HG02970 (cell line): ENCODE measurements around the gene ACTC1.

Source experiments
- ATAC-seq: cut with Tn5 transposase; IDR thresholded peaks from one replicate; pipeline ENCODE4 v1.9.1; 2021; ENCODE audit warnings: mild to moderate bottlenecking, moderate library complexity, moderate number of reproducible peaks; ENCODE audit not compliant: unreplicated experiment, low FRiP score

Gene ACTC1

DNA sequence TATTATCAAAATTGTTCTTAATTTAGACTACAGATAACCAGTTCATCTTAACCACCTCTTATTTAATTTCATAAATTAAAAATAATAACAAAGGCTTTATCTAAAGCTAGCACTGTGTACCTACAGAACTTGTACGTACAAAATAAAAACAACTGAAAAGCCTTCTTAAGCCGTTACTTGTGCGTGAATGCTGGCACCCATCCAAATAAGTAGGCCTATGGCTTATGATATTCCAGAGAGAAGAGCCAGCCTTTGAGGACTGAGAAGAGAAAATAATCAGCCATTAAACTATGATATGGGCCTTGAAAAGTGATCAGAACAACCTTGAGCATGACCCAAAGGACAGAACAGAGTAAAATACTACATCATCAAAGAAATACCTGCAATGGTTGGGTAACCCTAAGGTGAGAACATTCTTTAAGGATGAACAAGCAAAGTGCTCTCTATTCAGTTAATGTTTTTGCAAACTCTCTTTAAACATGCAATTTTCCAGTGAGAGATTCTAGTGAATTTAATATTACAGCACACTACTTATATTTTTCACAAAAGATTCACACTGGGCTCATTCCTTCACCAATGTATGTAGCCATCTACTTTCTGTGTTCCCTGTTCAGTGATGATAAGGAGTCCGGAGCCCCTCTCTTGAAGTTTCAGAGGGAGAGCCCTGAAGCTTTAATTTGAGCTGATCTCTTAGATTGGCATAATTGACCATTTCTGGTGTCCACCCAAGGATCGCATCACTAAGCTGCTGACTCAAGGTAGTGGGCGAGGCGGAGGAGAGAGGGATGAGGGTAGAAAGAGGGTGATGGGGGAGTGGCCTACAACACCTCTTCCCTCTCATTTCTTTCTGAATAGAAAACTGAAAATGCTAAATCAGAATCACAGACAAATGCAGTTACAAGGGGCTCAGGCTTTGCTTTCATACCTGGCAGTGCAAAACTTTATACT, 7.7 kb upstream of the ACTC1 start:
- no peak for ATAC-seq

DNA sequence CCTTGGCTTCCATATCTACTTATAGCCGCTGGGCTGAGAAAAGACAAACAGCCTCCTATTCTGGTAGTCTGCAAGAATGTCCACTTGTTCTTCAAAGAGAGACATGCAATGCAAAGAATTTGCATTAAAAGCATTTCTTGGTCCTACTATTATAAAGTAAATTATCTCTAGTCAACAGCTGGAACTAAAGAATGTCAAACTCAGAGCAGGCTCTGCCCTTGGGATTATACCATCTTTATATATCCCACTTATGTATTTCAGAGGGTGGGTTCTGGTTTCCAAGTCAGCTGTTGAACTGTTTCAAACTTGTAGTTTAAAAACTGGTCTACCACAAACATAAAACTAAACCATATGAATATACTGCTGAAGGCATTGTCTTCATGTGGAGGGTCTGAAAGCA, 7.0 kb upstream of the ACTC1 start:
- no peak for ATAC-seq

DNA sequence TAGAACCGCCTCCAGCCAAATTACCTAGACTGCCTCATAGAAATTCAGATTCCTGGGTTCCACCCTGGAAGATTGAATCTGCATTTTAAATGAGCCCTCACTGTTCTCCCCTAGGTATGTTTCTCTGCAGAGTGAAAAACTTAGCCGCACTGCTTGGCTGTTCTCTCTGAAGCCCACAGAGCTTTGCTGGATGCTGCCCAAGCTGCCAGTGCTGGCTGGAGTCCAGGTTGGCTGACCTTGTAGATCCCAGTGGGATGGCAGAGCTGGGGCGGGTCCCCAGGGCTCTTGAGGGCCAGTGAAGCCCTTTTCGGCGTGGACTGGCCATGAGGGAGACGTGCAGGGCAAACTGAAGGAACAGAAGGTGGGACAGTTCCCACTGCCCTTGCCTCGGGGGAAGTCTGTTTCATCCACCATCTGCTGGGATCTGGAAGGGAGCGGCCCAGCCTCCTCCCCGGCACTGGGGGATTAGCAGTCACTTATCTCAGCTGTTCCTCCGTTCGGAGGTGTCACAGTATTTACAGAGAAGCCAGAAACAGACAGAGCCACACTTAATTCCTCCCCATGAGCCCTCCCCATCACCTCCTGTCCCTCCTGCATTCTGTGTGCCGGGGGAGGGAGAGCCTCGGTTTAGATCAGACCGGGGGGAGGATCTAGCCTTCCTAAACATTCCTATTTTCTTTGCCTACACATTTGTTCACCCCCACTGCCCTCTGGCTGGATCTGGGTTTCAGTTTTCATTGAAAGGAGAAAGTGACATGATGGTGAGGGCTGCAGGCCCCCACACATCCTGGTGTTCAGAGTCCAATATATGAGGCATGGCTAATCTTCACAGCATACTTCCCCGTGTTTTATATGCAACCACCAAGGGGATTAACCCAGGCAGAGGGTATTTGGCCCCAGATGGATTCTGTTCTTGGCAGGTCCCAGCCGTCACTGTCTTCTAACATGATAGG, 4.1 kb upstream of the ACTC1 start:
- no peak for ATAC-seq

DNA sequence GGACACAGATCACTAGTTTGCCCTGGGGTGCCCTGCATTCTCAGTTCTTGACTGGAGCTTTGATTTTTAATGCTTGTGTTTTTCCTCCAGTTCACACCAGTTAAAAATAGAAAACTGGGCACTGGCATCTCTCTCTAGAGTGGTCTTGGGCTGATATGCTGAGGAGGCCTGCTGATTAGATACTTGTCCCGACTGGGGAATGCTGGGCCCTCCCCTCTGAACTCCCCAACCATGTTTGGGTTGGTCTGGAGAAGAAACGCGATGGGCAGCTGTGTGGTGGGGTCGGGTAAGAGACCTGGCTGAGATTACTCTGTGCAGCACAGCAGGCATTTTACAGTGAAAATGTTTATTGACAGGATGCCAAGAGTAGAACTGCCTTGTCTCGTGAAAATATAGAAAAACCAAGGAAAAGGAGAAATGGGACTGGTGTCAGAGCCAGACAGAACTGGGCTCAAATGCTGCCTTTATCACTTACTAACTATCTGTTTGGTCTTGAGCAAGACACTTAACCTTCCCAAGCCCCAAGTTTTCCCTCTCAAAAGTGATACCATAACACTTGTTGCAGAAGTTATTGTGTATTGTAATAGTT, 1.6 kb upstream of the ACTC1 start:
- ATAC-seq: no peak

DNA sequence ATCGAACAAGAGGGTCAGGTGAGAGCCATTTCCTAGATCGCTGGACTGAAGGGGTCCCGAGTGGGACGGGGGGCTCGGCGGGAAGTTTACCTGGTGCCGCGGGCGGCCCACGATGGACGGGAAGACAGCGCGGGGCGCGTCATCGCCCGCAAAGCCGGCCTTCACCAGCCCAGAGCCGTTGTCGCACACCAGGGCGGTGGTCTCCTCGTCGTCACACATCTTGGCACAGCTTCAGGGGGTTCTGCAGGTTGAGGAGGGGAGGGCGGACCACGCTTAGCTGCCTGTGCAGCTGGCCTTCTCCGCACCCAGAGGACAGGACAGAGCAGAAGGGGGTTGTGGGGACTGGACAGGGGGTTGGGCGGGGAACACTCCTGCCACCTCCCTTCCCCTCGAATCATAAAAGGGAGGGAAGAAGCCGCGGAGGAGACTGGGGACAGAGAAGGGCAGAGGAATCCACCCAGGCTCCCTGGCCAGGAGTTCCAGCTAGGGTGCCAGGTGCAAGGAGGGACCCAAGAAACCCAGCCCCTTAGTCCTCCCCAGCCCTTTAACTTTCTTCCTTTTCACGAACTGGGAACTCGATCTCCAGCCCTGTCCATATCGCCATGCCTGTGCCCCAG, 651 bp downstream of the ACTC1 start:
- ATAC-seq: no peak

DNA sequence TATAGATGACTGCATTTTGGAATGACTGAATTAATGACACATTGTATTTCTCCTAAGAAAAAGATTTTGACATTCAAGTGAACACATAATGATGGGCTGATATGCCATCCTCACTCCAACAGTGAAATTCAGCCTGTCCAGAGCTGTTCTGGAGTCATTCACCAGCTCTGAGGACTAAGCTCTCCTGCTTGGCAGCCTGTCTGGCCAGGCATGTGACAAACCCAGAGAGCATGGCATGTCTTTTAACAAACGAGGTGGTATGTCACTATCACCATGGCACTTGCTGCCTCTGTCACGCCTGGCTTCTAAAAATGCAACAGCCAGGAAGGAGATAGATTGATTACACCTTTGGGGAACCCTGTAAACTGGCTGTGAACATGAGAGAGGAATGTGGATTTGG, 1.4 kb downstream of the ACTC1 start:
- no peak for ATAC-seq

DNA sequence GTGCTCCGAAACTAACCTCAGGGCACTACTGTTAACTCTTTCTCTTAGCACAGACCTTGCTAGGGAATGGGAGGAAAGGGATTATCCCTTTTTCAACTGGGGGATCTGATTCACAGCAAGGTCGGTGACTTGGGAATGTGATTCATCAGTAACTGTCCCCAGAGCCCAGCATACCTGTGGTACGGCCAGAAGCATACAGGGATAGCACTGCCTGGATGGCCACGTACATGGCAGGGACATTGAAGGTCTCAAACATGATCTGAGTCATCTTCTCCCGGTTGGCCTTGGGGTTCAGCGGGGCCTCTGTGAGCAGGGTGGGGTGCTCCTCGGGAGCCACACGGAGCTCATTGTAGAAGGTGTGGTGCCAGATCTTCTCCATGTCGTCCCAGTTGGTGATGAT, 2.3 kb downstream of the ACTC1 start:
- ATAC-seq: no peak

DNA sequence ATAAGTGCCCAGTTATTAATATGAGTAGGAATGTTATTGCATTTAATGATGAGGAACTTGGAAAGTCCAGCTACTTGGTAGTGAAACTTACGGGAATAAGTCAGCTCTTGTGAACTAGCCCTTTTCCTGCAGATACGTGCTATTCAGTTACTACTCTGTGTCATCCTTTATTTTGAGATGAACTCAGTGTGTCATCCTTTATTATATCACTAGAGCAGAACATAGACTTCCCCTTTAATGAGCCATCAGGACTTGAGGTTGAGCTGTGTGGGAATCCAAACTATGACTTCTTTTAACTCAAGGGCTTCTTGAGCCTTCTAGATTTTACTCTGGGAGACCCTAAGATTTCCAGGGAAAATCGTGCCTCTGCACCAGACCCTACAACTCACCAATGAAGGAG, 3.6 kb downstream of the ACTC1 start:
- ATAC-seq: no peak

DNA sequence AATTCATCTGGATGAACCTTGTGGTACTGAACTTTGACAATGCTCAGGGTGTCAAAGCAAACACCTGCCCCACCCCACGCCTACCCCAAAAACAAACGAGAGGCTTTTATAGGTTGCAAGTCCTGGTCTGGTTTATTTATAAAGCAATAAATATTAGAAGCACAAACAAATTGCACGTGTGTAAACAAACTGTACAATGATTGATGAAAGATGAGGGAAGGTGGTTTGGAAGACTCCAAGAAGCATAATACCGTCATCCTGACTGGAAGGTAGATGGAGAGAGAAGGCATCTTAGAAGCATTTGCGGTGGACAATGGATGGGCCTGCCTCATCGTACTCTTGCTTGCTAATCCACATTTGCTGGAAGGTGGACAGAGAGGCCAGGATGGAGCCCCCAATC, 5.2 kb downstream of the ACTC1 start:
- ATAC-seq: no peak

DNA sequence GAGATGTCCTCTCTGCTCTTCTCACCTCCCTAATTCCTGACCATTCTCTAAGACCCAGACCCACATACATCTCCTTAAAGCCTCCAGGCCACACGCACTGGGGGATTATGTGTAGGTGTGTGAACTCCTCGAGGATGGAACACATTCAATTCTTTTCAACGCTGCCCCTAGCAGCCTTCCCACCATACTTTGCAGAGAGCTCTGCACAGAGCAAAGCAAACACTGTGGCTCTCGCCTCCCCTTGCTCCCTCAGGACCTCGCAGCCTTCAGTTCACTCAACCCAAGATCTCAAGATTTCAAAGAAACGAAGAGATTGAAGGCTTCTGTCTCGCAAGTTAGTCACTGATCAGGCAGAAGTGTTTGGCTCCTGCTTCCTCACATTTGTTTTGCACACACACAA, 6.0 kb downstream of the ACTC1 start:
- no peak for ATAC-seq

DNA sequence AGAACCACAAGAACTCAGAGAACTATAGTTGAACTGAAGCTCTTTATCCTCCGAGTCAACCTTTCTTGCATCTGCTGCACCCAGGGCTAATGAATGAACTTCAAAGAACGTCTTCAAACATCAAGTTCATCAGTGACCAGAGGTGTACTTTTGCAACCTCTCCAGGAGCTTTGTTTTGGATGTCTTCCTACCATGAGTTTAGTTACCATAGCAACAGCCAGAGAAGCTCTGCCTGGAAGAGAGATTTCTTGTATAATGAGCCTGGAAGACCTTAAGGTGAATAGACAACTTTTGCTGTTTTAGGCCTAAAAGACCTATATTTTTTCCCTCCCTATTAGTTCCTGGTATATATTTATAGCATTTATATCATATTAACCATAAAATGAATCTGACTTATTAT, 9.1 kb downstream of the ACTC1 start:
- no peak for ATAC-seq

DNA sequence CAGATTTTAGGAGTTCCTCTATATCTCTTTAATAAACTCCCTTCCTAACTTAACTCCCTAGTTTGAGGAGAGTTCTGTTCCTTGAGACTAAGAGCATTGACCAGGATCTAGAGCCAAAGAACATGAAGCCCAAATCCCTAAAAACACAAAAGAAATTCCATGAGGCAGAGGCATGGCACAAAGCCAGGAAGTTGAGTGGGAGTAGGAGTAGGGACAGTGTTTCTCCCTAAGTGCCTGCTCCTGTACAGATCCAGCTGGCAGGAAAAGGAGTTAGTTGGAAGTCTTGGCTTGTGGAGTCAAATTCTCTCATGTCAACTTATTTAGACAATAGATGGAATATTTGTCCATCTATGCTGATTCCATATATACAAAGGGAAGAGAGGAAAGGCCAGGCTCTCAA, 11.4 kb downstream of the ACTC1 start:
- ATAC-seq: no peak

DNA sequence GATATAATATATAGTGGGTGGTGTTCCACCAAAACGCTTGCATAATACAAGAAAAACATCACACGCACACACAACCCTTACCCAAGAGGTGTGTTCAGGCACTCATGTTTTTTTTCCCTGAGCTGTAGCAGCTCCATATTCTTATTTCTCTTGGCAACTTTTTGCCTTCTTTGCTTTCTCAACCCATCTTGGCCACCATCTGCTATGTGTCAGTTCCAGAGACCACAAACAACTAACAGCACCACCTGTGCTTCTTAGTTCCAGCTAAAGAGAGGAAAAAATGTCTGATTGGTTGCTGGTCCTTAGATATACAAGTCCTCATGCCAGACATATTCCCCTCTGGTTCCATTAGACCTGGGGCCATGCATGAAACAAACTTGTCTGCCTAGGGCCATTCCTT, 11.9 kb downstream of the ACTC1 start:
- no peak for ATAC-seq

DNA sequence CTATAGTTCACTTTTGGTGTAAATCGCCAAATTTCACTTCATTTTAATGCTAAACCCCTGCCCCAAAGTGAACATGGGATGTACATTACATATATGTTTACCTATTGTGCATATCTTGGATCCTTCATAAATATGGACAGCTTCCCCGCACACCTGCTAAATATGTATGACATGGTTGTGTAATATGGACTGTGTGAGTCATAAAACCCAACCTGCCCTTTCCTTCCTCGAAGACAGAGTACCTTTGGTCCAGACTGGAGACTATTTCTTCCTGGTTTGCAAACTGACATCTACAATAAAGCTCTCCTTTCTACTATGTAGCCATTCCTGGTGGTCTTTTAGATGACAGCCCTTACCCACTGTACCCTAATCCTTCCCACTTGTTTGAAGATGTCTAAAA, 12.4 kb downstream of the ACTC1 start:
- ATAC-seq: no peak

DNA sequence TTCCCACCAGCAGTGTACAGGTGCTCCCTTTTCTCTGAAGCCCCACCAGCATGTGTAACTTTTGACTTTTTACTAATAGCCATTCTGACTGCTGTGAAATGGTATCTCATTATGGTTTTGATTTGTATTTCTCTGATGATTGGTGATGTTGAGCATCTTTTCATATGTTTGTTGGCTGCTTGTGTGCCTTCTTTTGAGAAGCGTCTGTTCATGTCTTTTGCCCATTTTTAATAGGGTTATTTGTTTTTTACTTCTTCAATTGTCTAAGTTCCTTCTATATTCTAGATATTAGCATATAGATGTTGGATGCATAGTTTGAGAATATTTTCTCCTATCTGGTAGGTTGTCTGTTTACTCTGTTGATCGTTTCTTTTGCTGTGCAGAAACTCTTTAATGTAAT, 14.6 kb downstream of the ACTC1 start:
- no peak for ATAC-seq

DNA sequence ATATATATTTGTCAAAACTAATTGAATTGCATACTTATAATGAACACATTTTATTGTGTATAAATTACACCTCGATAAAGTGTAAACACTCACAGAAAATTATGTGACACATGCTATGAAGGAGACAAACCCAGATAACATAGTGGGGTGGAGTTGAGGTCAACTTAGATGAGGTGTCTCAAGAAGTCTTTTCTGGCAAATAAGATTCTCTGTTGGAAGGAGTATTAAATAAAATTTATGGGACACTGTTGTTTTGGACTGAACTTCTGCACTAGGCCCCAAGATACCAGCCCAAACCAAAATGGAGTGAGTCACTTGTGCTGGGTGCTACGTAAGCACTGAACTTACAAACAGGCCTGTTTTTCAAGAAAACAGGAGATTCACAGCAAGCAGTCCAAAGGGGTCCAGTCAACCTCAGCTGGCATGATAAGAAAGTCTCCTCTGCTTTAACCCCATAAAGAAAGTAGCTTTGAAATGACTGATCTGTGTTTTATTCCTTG, 18.7 kb downstream of the ACTC1 start:
- ATAC-seq: no peak

DNA sequence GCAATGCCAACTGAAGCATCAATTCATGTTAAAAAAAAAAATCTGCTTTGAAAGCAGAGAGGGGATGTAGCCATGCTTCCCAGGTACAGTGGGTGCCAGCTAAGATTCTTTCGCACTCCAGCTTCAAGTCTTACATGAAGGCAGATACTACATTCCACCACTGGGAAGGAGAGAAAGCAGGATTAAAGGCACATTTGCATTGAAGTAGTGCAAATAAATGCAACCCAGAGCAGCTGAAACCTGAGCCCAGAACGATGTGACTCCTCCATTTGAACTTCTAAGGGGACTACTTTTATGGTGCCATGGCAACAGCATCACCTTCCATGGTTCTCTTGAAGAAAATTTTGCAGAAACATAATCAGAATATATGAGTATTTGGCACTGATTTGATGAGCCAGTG, 21.4 kb downstream of the ACTC1 start:
- no peak for ATAC-seq

DNA sequence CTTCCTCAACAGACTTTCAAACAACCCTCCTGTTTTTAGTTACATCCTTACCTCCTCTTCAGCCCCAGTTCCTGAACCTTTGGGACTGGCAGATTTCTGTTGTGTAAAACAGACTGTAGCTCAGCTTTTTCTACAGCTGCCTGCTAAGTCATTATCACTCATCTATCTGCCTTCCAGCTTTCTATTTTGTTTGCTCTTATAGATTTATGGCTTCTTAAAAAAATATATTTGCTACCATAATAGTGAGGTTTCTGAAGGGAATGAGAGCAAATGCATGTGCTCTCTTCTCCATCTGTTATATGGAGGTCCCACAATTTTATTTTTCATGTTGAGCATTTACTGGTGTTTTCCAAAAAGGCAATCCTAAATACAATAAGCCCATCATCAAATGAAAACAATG, 22.3 kb downstream of the ACTC1 start:
- ATAC-seq: no peak

DNA sequence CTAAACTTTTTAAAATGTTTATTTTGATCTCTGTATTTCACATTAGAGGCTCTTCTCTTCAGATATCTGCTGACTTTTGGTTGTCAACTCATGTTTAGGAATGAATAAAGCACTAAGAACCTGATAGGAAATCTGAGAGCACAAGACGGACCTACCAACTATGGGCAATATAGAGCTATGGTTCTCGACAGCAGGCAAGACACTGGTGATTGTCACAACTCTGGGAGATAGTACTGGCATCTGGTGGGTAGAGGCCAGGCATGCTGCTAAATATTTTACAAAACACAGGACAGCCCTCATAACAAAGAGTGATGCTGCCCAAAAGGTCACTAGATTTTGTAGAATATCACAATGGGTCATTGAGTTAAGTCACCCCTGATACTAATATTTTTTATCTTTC, 23.0 kb downstream of the ACTC1 start:
- no peak for ATAC-seq

DNA sequence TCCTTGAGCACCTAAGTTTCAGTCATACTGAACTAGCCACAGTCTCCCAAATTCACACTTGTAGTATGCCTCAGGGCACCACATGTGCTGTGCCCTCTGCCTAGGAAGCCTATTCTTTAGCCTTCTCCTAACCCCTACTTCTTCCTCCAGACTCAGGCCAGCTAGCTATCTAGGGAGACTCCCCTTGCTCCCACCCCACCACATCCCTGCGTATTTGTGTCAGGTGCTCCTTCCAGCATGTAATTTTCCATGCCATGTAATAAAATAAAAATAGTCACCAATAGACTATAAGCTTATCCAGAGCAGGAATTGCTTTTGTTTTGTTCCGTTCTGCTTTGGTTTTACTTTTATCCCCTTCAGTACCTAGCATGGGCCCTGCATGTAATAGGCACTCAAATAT, 25.6 kb downstream of the ACTC1 start:
- ATAC-seq: no peak
